A549 (cell line): Measurements from ENCODE around the gene ELF2. TPM values are rescaled to one million over a fixed set of nuclear protein-coding genes. Genes with fewer than 3 reads are reported as not detected.

Source experiments
- ATAC-seq, 2 experiments: fragments of 200-7000 bp in 1 of 2; fragments of >200 bp in 1 of 2; cut with Nextera tagmentation in 1 of 2; cut with Tn5 transposase in 1 of 2; 3 replicates each; pipeline versions ENCODE4 v1.8.0 to v1.9.1; 2018 to 2020; ENCODE audit warnings: mild to moderate bottlenecking in 1 of 2, moderate library complexity in 1 of 2
- CTCF ChIA-PET: fragments of 300-600 bp; sonication (Branson Sonifier 250); formaldehyde crosslinking; extraction: SDS; loops from one replicate; lab custom pipeline; 2021; ENCODE audit warnings: antibody characterized with exemption, inconsistent platforms; lab: Yijun Ruan, JAX
- POLR2A ChIA-PET: fragments of 350-600 bp; formaldehyde crosslinking; extraction: SDS; loops from one replicate; lab custom pipeline; 2021; ENCODE audit warnings: antibody characterized with exemption, inconsistent platforms; lab: Yijun Ruan, JAX
- DNase-seq, 2 experiments: peaks; one replicate each; pipeline versions ENCODE4 v3.0.0 to v3.0.0-alpha.2; 2011 to 2016; ENCODE audit warnings: low read depth in 1 of 2, low spot score in 1 of 2
- FAIRE-seq: peaks from 2 replicates; lab custom pipeline; 2011; peaks lifted over from hg19 to GRCh38; lab: Jason Lieb, UNC
- H3K27ac ChIP-seq, 2 experiments: fragments of >200 bp; sonication (Bioruptor Twin); formaldehyde crosslinking; 3 replicates each; pipeline ENCODE4 v1.5.1; 2016 to 2017
- H3K4me1 ChIP-seq: fragments of >200 bp; sonication (Bioruptor Twin); formaldehyde crosslinking; 3 replicates; pipeline ENCODE4 v1.6.1; 2016
- H3K4me2 ChIP-seq: fragments of >200 bp; sonication (Bioruptor Twin); formaldehyde crosslinking; 3 replicates; pipeline ENCODE4 v1.6.1; 2016
- H3K4me3 ChIP-seq: fragments of >200 bp; sonication (Bioruptor Twin); formaldehyde crosslinking; 3 replicates; pipeline ENCODE4 v1.5.1; 2016
- H3K9me3 ChIP-seq: fragments of >200 bp; sonication (Bioruptor Twin); formaldehyde crosslinking; 3 replicates; pipeline ENCODE4 v1.6.1; 2016
- CBX2 ChIP-seq: fragments of 200-600 bp; sonication (generic); IDR thresholded peaks from 2 replicates; pipeline ENCODE4 v1.6.1; 2016; ENCODE audit warnings: low read depth, mild to moderate bottlenecking, borderline replicate concordance
- CBX8 ChIP-seq: fragments of 200-600 bp; sonication (generic); IDR thresholded peaks from 2 replicates; pipeline ENCODE4 v1.6.1; 2016
- CEBPB ChIP-seq, 2 experiments: fragments of >200 bp in 1 of 2; sonication (Bioruptor Twin) in 1 of 2; formaldehyde crosslinking in 1 of 2; IDR thresholded peaks; 2 replicates each; pipeline ENCODE4 v1.6.1; 2012 to 2016
- CHD4 ChIP-seq: fragments of 200-600 bp; sonication (generic); IDR thresholded peaks from 2 replicates; pipeline ENCODE4 v1.6.1; 2016; ENCODE audit warnings: antibody characterized with exemption, mild to moderate bottlenecking, borderline replicate concordance
- CTCF ChIP-seq: fragments of >200 bp; sonication (Bioruptor Twin); formaldehyde crosslinking; IDR thresholded peaks from 3 replicates; pipeline ENCODE4 v1.5.1; 2016
- EHF ChIP-seq: fragments of 250-450 bp; sonication (Bioruptor Pico); IDR thresholded peaks from 2 replicates; pipeline ENCODE4 v1.5.0; 2020; ENCODE audit warnings: mild to moderate bottlenecking
- ELK1 ChIP-seq: fragments of 150-350 bp; IDR thresholded peaks from 2 replicates; pipeline ENCODE4 v1.6.1; 2014; ENCODE audit warnings: low read depth, mild to moderate bottlenecking, low read length
- FOSB ChIP-seq: fragments of 250-450 bp; sonication (Bioruptor Pico); IDR thresholded peaks from 2 replicates; pipeline ENCODE4 v1.5.0; 2020; ENCODE audit warnings: mild to moderate bottlenecking, moderate library complexity
- HES2 ChIP-seq: fragments of >200 bp; sonication (Bioruptor Twin); formaldehyde crosslinking; IDR thresholded peaks from 2 replicates; pipeline ENCODE4 v1.6.1; 2016
- HOXA7 ChIP-seq: fragments of 250-450 bp; sonication (Bioruptor Pico); IDR thresholded peaks from 2 replicates; pipeline ENCODE4 v1.5.0; 2020; ENCODE audit warnings: mild to moderate bottlenecking, moderate library complexity
- HOXB5 ChIP-seq: fragments of 250-450 bp; sonication (Bioruptor Pico); IDR thresholded peaks from 2 replicates; pipeline ENCODE4 v1.5.0; 2020; ENCODE audit warnings: mild to moderate bottlenecking, moderate library complexity
- JUN ChIP-seq, 2 experiments: fragments of >200 bp; sonication (Bioruptor Twin); formaldehyde crosslinking; IDR thresholded peaks; 2 replicates in 1 of 2; 3 replicates in 1 of 2; pipeline ENCODE4 v1.6.1; 2016 to 2017
- KDM5A ChIP-seq: fragments of 200-600 bp; sonication (generic); IDR thresholded peaks from 2 replicates; pipeline ENCODE4 v1.6.1; 2016; ENCODE audit warnings: antibody characterized with exemption, mild to moderate bottlenecking
- NPAS2 ChIP-seq: fragments of 250-450 bp; sonication (Bioruptor Pico); IDR thresholded peaks from 2 replicates; pipeline ENCODE4 v1.8.0; 2022; ENCODE audit warnings: mild to moderate bottlenecking, moderate library complexity, borderline replicate concordance
- PBX3 ChIP-seq: IDR thresholded peaks from 2 replicates; pipeline ENCODE4 v1.6.1; 2012
- RARB ChIP-seq: fragments of 250-450 bp; sonication (Bioruptor Pico); IDR thresholded peaks from 2 replicates; pipeline ENCODE4 v1.8.0; 2021; ENCODE audit warnings: mild to moderate bottlenecking, moderate library complexity
- RCOR1 ChIP-seq: fragments of 150-350 bp; IDR thresholded peaks from 2 replicates; pipeline ENCODE4 v1.6.1; 2014; ENCODE audit warnings: antibody characterized with exemption, low read length, low read depth
- REST ChIP-seq: fragments of 200-600 bp; sonication (generic); IDR thresholded peaks from 2 replicates; pipeline ENCODE4 v1.6.1; 2016; ENCODE audit warnings: antibody characterized with exemption, mild to moderate bottlenecking, moderate library complexity
- RNF2 ChIP-seq: fragments of 200-600 bp; sonication (generic); IDR thresholded peaks from 2 replicates; pipeline ENCODE4 v1.6.1; 2016; ENCODE audit warnings: low read depth, mild to moderate bottlenecking, antibody characterized with exemption, moderate library complexity, borderline replicate concordance
- TFCP2L1 ChIP-seq: fragments of 250-450 bp; sonication (Bioruptor Pico); IDR thresholded peaks from 2 replicates; pipeline ENCODE4 v1.5.0; 2021; ENCODE audit warnings: mild to moderate bottlenecking
- ZFP36 ChIP-seq: fragments of 450-650 bp; IDR thresholded peaks from 2 replicates; pipeline ENCODE4 v1.6.1; 2014; ENCODE audit warnings: borderline replicate concordance; ENCODE audit not compliant: partially characterized antibody
- ZNF302 ChIP-seq: fragments of 250-450 bp; sonication (Bioruptor Pico); IDR thresholded peaks from 2 replicates; pipeline ENCODE4 v1.9.0; 2021; ENCODE audit warnings: inconsistent platforms, mild to moderate bottlenecking, moderate library complexity
- WGBS: methylation state at CpG from one replicate; pipeline ENCODE4 v1.1.6; 2017; ENCODE audit errors: missing lambda C conversion rate; 5-methylcytosine and 5-hydroxymethylcytosine counted together
- polyA plus RNA-seq, 4 experiments: library from polyadenylated mRNA; depleted of rRNA in 3 of 4; stranded (reverse); fragments of >200 nt; fragmentation: RNase III in 1 of 4; extraction: RNeasy Plus Mini Kit Qiagen cat#74134 plus additional on column Dnase treatment in 1 of 4; gene quantifications; 2 replicates in 3 of 4; 3 replicates in 1 of 4; pipeline ENCODE4 v1.2.3, GENCODE V29; 2011 to 2017
- TF ChIP-seq, protein P1 (sequence below): fragments of 250-450 bp; sonication (Bioruptor Pico); IDR thresholded peaks from 2 replicates; pipeline ENCODE4 v1.5.0; 2021; ENCODE audit warnings: mild to moderate bottlenecking, moderate library complexity, borderline replicate concordance

Gene ELF2
- polyA plus RNA-seq, 2 of the 4 experiments (the other 2 are of a cell fraction): 12.7 to 24.3 TPM

GRCh38 chr4:139209470-139210063, 32.5 kb upstream of the ELF2 start:
- ChIA-PET POLR2A (no interaction called here), CTCF (interaction anchor here (1.5 kb wide), 1 partner anchor 19 kb away, joined by 3 read pairs; no protein-coding TSS in a partner anchor)
- no peak for FAIRE-seq
- H3K4me1 ChIP-seq: no peaks in the 10 kb centered on the region
- H3K9me3 ChIP-seq: no peaks in the 10 kb centered on the region
- H3K4me3 ChIP-seq: no peak overlapping the region
- no peak for ATAC-seq
- H3K27ac ChIP-seq: no peak overlapping the region
- DNase-seq: no peak
- no peak overlapping the region for H3K4me2 ChIP-seq
- no peak for TF ChIP-seq CHD4
- no peak for TF ChIP-seq FOSB (CRISPR knock-in tag)
- TF ChIP-seq CTCF: no peak
- no peak for TF ChIP-seq TFCP2L1
- TF ChIP-seq NPAS2: no peak
- no peak for TF ChIP-seq RCOR1
- TF ChIP-seq ELK1: no peak
- TF ChIP-seq KDM5A: no peak
- TF ChIP-seq RNF2: no peak
- no peak for TF ChIP-seq HOXB5
- no peak for TF ChIP-seq EHF (CRISPR knock-in tag)
- no peak for TF ChIP-seq JUN (IDR thresholded peaks at IDR 0.05)
- TF ChIP-seq CEBPB (IDR thresholded peaks at IDR 0.05): no peak
- no peak for TF ChIP-seq CBX2
- TF ChIP-seq REST: no peak
- WGBS: 86% methylated on average over 3 of the region's 3 CpGs

DNA sequence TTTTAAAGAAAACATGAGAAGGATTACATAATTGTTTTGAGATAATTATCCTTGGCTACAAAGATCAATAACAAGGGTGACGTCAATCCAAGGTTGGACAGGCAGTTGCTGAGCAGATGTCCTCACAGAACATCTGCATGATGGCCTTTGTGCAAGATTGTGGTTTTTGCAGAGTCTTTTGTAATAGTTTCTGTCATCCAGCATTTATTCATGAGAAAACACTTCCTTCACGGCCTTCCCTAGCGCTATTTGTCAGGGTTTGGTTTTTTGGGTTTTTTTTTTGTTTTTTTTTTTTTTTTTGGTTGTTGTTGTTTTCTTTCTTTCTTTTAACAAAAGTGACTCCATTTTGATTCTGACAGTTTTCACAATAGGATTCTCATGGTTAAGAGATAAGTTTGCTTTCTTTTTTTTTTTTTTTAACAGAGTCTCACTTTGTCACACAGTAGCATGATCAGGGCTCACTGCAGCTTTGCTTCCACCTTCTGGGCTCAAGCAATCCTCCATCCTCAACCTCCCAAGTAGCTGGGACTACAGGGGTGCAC, 31.5 kb upstream of the ELF2 start:
- no peak for TF ChIP-seq RARB (CRISPR knock-in tag)
- no peak overlapping the region for H3K27ac ChIP-seq
- POLR2A ChIA-PET: no interaction called here
- no peak overlapping the region for H3K4me2 ChIP-seq
- FAIRE-seq: no peak
- no peak for DNase-seq
- H3K9me3 ChIP-seq: no peaks in the 10 kb centered on the region
- H3K4me3 ChIP-seq: no peak overlapping the region
- WGBS: 86% methylated on average over 3 of the region's 3 CpGs
- CTCF ChIA-PET: no interaction called here
- H3K4me1 ChIP-seq: no peaks in the 10 kb centered on the region
- no peak for ATAC-seq

- no peaks in the 10 kb centered on the region for H3K4me1 ChIP-seq
- 86% methylated on average over 5 of the region's 6 CpGs for WGBS
- no peaks in the 10 kb centered on the region for H3K9me3 ChIP-seq
- ChIA-PET POLR2A (no interaction called here), CTCF (no interaction called here)
- no peak for DNase-seq
- FAIRE-seq: no peak
- H3K4me2 ChIP-seq: no peak overlapping the region
- no peak overlapping the region for H3K27ac ChIP-seq
- H3K4me3 ChIP-seq: no peak overlapping the region
- ATAC-seq: no peak
- TF ChIP-seq HES2 (no peak), ZNF302 (CRISPR knock-in tag) (no peak), FOSB (CRISPR knock-in tag) (no peak), ZFP36 (no peak), HOXA7 (no peak), PBX3 (no peak), CBX8 (no peak)
- TF ChIP-seq, protein P1, sequence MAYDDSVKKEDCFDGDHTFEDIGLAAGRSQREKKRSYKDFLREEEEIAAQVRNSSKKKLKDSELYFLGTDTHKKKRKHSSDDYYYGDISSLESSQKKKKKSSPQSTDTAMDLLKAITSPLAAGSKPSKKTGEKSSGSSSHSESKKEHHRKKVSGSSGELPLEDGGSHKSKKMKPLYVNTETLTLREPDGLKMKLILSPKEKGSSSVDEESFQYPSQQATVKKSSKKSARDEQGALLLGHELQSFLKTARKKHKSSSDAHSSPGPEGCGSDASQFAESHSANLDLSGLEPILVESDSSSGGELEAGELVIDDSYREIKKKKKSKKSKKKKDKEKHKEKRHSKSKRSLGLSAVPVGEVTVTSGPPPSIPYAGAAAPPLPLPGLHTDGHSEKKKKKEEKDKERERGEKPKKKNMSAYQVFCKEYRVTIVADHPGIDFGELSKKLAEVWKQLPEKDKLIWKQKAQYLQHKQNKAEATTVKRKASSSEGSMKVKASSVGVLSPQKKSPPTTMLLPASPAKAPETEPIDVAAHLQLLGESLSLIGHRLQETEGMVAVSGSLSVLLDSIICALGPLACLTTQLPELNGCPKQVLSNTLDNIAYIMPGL (CRISPR knock-in tag): no peak
Observed at GRCh38 chr4:139207873-139208403, 30.9 kb upstream of the ELF2 start.
